HS-5 (cell line): ENCODE measurements around the gene AKR1B15.
"Not testable (repeated sequence)": the region's sequence is repeated elsewhere in the genome, so short reads cannot be mapped to it uniquely, and the experiment has no call there.

Experiments
- DNase-seq: peaks from one replicate; pipeline ENCODE4 v3.0.0-alpha.2; 2012; ENCODE audit warnings: low read depth

AKR1B15 gene

DNA sequence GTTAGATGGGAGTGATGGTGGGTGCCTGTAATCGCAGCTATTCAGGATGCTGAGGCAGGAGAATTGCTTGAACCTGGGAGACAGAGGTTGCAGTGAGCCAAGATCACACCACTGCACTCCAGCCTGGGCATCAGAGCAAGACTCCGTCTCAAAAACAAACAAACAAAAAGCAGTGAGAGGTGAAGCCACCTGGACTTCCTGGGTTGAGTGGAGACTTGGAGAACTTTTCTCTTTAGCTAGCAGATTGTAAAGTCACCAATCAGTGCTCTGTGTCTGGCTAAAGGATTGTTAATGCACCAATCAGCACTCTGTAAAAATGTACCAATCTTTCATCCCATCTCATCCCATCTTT is 14.5 kb downstream of the AKR1B15 start:
- not testable (repeated sequence) for DNase-seq

- no peak for DNase-seq
These were observed 16.8 kb downstream of the AKR1B15 start for GRCh38 chr7:134565643-134566136.

- no peak for DNase-seq
These were observed 18.5 kb downstream of the AKR1B15 start for GRCh38 chr7:134567368-134567767.

GRCh38 chr7:134569962-134570361 is 21.1 kb downstream of the AKR1B15 start:
- not testable (repeated sequence) for DNase-seq

DNA sequence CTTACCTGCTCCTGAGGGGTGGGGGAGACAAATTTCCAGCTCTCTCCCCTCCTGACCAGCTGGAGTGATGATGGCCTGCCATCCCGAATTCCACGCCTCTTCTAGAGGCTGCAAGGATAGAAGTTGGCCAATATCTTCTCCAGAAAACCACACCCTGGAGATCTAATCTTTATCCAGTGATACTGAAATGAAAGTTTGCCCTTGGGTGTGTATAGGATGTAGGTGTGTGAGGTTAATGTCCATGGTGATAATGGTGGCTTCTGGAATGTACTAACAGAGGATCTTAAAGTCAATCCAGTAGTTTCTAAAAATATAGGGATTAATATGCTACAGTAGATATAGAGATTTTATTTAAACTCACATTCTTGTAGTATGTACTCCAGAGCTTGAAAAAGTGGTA is 22.2 kb downstream of the AKR1B15 start:
- DNase-seq, result no peak

DNA sequence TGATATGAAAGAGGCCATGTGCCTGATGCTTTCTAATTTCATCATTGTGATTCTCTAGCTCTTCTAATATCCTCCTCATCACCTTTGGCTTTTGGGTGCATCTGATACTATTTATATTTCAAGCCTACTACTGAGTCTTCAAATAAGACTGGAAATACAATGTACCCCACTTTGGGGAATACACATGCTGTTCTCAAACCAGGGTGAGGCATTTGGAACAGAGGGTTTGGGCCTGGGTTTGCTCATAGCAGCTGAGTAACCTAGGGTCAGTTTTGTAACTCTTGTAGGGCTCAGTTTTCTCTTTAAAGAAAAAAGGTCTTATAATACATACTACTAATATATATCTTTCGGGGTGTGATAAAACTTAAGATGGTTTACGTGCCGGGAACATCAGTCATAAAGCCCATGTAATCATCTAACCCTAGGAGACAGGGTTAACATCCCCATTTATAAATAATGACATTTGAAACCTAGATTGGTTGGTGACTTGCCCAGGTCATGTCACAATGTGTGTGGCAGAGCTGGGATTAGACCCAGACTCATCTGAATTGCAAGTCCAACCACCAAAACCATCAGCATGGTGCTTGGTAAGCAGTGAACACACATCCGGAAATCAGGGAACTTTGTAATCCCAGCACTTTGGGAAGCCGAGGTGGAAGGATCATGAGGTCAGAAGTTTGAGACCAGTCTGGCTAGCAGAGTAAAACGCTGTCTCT is 23.0 kb downstream of the AKR1B15 start:
- no peak for DNase-seq

DNA sequence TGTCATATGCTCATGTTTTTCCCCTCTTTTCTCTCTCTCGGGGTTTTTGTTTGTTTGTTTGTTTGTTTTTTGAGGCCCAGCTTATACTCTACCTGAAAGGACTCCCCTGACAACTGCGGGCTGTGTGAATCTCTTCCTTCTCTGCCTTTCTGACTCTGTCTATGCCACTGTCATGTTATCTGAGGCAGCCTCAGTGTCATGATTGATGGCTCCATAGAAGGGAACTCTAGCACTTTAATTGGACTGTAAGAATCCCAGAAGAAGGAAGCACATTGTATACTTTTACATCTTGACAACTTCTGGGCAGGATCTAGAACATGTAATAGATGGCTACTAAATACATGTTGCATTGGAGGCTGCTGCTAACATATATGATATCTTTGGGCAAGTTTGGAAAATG is 25.4 kb downstream of the AKR1B15 start:
- no peak for DNase-seq

- DNase-seq, result no peak
These were observed 35.4 kb downstream of the AKR1B15 start for GRCh38 chr7:134584290-134584689.

DNA sequence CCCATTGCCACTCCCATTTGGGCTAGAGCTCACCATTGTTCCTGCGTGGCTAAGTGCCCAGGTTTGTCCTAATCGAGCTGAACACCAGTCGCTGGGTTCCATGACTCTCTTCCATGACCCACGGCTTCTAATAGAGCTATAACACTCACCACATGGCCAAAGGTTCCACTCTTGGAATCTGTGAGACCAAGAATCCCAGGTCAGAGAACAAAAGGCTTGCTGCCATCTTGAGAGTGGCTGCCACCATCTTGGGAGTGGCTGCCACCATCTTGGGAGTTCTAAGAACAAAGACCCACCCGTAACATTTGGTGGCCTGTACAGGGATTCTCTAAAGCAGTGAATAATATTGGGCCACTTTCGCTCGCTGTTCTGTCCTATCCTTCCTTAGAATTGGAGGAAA is 37.0 kb downstream of the AKR1B15 start:
- DNase-seq, result no peak

DNA sequence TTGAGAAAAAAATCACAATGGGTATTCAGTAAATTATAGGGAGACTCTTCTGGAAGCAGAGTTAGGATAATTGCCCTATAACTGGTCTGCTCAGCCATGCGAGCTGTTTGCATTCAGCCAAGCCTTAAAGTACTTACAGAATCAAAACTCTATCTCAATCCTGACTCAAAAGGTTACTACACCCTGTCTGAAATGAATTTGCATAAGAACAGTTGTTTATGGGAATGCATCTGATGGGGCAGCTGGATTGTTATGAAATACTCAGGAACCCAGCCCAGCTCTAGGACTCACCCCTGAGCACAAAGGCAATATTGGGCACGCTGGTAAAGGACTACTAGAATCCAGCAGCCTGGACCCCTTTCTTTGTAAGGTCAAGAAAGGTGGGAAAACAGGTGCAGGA is 38.8 kb downstream of the AKR1B15 start:
- no peak for DNase-seq

- no peak for DNase-seq
These were observed 40.6 kb downstream of the AKR1B15 start for GRCh38 chr7:134589491-134589941.

GRCh38 chr7:134593530-134594392 is 44.9 kb downstream of the AKR1B15 start:
- no peak for DNase-seq

DNA sequence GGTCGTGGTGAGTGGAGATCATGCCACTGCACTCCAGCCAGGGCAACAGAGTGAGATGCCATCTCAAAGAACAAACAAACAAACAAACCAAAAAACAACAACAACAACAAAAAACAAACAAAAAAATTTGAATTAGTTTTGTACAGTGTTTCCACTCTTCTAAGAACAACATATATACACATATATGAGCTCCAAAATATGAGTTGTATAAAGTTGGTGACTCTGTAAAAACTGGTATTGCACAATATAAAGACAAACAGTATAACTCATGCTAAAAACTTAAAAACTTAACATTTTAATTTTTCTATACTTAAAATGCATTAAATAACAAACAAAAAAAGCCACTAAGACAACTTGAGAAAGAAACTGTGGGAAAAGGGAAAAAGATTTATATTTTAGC is 46.0 kb downstream of the AKR1B15 start:
- no peak for DNase-seq

DNA sequence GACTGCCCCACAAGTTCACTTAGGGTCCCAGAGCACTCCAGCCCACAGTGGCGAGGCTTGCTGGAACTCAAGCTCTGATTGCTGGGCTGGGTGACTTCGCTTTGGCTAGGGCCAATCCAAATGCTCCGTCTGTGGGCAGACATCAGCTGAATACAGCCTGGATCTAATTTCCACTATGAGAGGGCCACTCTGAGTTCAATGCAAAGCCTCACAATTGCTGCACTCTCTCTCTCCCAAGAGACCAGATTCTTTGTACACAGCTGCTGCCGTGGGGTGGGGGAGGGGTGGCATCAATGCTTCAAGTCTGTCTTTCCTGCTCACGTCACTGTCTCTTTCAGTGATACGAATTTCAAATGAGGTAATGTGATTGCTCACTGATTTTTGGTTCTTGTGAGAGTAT is 50.5 kb downstream of the AKR1B15 start:
- no peak for DNase-seq

GRCh38 chr7:134601459-134601858 is 52.5 kb downstream of the AKR1B15 start:
- no peak for DNase-seq

DNA sequence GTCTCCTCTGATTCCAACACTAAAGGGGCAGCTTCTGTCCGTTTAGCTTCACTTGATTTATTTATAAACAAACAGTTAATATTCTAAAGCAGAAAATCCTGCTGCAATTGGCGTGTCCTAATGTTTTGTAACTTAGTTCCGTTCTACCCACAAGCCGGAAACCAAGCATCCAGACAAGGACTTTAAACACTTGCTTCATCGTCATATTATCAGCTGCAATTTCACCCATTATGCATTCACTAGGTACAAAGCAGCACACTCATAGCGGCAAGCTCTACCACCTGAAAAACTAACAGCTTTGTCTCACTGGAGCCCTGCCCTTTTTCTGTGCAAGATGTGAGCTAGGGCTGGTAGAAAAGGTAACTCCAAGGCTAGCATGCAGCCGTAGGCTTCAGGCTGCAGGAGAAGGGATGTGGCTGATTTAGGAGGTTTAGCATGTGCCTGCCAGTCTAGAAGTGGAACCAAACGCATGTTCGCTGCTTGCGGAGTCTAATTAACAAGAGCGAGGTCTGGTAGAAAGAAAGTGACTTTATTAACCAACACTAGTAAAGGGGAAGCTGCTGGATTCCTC is 54.1 kb downstream of the AKR1B15 start:
- no peak for DNase-seq

GRCh38 chr7:134605978-134606923 is 57.3 kb downstream of the AKR1B15 start:
- no peak for DNase-seq

DNA sequence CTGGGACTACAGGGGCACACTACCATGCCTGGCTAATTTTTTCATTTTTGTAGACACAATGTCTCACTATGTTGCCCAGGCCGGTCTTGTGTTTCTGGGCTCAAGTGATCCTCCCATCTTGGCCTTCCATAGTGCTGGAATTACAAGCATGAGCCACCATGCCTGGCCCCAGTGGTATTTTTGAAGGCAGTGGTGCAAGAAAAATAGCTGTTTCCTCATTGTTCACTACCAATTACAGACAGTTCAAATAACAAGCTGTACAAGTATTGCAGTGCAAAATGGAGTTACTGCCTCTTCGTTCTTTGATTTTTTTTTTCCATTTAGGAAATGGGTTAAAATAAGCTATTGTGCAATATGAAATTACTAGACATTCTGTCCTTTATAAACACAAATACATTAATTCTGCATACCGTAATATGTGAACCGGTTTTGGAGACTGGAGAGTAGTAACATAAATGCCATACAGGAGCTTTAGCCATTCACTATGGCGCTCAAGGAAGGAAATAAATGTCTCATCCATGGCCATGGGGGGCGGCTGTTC is 62.8 kb downstream of the AKR1B15 start:
- DNase-seq, result no peak

- no peak for DNase-seq
These were observed 63.3 kb downstream of the AKR1B15 start for GRCh38 chr7:134612197-134612596.

DNA sequence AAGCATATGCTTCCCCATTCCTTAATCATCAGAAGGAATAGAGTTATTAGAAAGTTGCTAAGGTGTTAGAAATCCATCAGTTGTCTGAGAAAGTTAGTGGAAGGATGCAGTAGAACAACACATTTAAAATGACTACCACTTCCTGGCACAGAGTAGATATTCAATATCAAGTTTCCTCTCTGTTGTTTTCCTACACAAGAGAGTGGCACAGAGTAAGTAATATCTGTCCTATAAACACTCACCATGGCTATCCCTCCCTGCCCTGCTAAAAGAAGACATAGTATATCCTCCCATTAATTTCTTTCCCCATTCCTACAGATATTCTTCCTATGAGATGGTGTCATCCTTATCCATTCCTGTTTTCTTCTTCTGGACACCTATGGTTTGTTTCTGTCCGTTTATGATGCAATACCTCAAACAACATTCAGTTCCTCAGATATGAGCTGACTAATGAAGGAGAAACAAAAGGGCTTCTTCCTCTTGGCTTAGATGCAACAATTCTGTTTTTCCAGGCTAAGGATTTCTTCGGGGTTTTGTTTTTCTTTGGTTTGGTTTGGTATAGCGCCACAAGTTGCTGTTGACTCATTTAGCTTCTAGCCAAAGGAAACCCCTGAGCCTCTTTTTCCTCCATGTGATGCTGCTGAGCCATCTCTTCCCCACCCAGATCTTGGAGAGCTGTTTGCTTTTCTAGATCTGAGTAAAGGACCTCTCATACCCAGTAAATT is 64.9 kb downstream of the AKR1B15 start:
- peak; percentile 88 for DNase-seq

DNA sequence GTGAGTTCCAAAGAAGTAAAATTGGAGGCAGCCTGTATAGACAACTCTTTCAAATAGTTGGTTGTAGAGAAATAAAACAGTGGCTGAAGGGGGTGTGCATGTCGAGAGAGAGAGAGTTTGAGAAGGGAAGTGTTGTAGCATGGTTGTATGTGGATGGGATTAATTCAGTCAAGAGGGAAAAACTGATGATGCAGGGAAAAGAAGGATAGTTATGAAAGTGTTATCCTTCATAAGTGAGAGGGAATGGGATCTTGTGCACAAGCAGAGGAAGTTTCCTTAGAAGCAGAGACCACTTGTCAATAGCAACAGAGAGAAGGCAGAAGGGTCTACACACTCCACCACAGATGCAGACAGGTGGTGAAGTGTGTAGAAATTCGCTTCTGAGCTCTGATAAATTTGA is 67.7 kb downstream of the AKR1B15 start:
- DNase-seq, result no peak
